ENCODE data around the gene ZDHHC17.

Gene ZDHHC17

GRCh38 chr12:76847260-76847659 lies 83.3 kb downstream of the ZDHHC17 start:
- no peak for DNase-seq

- DNase-seq = no peak
Measured at GRCh38 chr12:76848132-76848531, 84.2 kb downstream of the ZDHHC17 start.

- DNase-seq = no peak
Measured at GRCh38 chr12:76852106-76852505, 88.2 kb downstream of the ZDHHC17 start.

GRCh38 chr12:76855271-76855670 lies 91.4 kb downstream of the ZDHHC17 start:
- no peak for DNase-seq

- DNase-seq = no peak
Measured at GRCh38 chr12:76856018-76856644, 92.2 kb downstream of the ZDHHC17 start.

GRCh38 chr12:76859611-76860010 lies 95.7 kb downstream of the ZDHHC17 start:
- DNase-seq = peak; percentile 94

GRCh38 chr12:76860256-76860655 lies 96.3 kb downstream of the ZDHHC17 start:
- DNase-seq = peak; percentile 10

GRCh38 chr12:76863005-76863670 lies 99.2 kb downstream of the ZDHHC17 start:
- DNase-seq = no peak

GRCh38 chr12:76863837-76864236 lies 99.9 kb downstream of the ZDHHC17 start:
- no peak for DNase-seq

- no peak for DNase-seq
Measured at GRCh38 chr12:76864791-76865400, 101.0 kb downstream of the ZDHHC17 start.

GRCh38 chr12:76866151-76866567 lies 102.2 kb downstream of the ZDHHC17 start:
- no peak for DNase-seq

GRCh38 chr12:76866726-76867125 lies 102.8 kb downstream of the ZDHHC17 start:
- DNase-seq = no peak

GRCh38 chr12:76871082-76871481 lies 107.2 kb downstream of the ZDHHC17 start:
- peak; percentile 81 for DNase-seq

- DNase-seq = no peak
Measured at GRCh38 chr12:76871742-76872141, 107.8 kb downstream of the ZDHHC17 start.

- DNase-seq = no peak
Measured at GRCh38 chr12:76872415-76872814, 108.5 kb downstream of the ZDHHC17 start.

- no peak for DNase-seq
Measured at GRCh38 chr12:76874027-76874426, 110.1 kb downstream of the ZDHHC17 start.

GRCh38 chr12:76874491-76875190 lies 110.7 kb downstream of the ZDHHC17 start:
- no peak for DNase-seq

- no peak for DNase-seq
Measured at GRCh38 chr12:76876696-76877229, 112.8 kb downstream of the ZDHHC17 start.

GRCh38 chr12:76878099-76878898 lies 114.4 kb downstream of the ZDHHC17 start:
- peak; percentile 42 for DNase-seq

- DNase-seq = peak; percentile 83
Measured at GRCh38 chr12:76878899-76879709, 115.2 kb downstream of the ZDHHC17 start, which contains the start of gene CSRP2. Gene CSRP2, minus strand, starts transcription at chr12:76879019. Its CDS starts 12,759 bp downstream, at chr12:76866260.

Data from hematopoietic multipotent progenitor cell treated with erythropoietin and hydrocortisone succinate and interleukin-3 and kit ligand, for 4 days (in vitro differentiated cells).